ENCODE results near the gene CHI3L1.

Gene CHI3L1

DNA sequence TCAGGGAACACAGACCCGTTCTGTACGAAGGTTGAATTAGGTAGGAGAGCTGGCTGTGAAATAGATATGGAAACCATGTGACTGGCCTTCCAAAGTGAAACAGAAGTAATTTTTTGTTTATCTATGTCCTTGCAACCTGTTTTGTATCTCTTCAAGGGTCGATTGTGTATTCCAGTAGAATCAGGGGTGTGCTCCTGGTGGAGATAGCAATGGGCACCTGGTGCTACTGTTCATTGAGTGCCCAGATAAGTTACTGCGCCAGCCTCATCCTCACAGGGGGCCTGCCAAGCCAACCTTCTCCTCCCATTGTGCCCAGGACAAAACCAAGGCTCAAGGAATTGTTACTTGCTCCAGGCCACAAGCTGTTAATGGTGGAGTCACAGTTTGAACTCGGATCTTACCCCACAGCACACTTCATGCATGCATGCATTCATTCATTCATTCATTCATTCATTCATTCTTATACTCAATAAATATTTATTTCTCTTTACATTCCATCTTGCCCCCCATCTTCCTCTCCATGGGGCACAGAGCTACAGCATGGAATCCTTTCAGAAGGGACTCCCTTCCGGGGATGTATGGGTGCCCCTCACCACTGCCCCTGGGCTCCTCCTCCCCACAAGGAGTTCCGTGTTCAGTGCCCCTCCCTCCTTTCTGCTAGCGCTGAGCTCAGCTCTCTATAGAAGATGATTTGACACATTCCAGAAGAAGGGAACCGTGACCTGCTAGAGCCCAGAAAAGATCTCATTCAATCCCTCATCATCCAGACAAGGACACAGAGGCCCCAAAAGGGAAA is 34.9 kb downstream of the CHI3L1 start:
- no peak for DNase-seq (ENCODE audit: low read depth in 3 of 3)

DNA sequence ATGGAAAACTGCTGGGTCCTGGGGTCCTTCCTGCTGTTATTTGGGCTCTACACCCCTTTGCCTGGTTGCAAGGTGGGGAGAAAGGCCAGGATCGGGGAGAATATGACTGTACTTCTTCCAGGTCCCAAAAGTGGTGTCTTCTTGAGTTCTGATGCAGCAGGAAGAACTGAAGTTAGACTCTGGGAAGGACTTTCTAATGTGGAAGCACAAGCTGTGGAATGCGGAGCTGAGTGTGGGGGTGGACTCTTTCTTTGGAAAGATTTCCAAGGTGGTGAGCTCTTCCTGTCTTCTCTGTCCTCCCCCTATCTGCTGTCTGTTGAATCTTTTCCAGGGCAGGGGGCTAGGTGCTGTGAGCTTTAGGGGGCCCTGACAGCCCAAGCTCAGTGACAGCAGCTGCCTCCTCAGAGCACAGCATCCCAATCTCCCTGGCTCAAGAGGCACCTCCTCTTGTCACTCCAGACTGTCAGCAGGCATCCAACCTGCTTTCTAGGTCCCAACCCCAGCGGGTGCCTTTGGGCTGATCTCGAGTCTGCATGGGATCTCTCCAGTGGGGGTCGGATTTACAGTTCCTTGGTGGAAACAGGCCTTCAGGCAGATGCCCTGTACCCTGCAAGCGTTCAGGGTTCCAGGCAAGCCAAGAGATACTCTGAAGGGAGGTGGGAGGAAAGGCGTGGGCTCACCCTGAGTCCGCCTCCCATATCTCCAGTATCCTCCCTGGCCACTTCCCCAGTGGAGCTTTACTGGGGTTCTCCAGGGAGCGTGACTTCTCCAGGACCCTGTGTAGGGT is 35.8 kb downstream of the CHI3L1 start:
- DNase-seq (ENCODE audit: low read depth in 3 of 3) = no peak

DNA sequence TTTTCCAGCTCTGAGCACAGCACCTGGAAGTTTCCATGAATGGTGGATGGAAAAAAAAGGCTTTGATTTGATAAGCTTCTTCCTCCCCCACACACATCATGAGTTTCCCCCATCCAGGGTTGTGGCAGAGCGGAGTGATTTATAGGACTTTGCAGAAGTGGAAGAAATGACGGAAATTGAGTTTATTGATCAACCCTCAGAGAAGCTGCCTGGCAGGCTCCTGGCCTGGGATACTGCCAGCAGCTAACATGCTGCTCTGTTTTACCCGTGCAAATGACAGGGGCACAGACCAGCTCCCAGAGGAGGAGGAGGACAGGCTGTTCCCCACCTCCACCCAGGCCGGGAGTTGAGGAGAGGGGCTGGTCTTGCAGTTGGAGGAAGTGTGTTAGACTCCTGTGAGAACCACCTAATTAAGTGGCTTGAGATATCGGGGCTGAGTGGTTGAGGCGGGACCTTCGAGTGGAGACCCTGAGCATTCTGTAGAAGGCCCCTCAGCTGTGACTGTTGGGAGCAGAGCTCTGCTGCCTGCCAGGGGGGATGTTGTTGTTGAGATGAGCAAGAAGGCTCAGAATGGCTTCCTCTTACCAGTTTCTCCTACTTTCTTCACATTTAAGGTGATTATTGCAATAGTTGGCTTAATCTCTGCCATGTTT is 37.2 kb downstream of the CHI3L1 start:
- no peak for DNase-seq (ENCODE audit: low read depth in 3 of 3)

DNA sequence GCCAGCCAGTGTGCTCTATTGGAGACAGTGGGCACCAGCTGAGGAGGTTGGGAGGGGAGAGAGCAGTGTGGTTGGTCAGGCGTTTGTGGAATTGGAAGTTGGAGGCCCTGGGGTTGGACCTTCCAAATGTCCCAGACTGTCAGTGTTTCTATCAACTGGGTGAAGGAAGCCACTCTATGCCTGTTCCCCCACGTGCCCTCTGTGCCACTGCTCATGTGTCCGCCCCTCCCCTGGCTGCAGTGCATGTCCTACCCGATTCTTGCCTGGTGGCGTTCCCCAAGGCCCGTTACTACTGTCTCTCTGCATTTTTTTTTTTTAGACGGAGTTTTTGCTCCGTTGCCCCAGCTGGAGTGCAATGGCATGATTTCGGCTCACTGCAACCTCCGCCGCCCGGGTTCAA is 37.9 kb downstream of the CHI3L1 start:
- DNase-seq (ENCODE audit: low read depth in 3 of 3) = no peak

DNA sequence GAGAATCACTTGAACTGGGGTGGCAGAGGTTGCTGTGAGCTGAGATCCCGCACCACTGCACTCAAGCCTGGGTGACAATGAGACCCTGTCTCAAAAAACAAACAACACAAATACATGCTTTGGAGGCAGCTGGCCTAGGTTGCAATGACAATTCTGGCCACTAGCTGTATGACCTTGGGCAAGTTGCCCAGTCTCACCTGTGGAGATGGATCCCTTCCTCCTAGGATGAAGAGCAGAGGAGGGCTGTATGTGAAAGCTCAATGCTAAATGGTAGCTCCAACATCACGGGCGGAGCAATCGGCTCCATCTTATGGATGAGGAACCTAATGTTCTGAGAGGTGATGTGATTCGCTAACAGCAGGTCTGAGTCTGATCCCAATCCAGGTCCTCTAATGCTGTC is 38.4 kb downstream of the CHI3L1 start:
- DNase-seq (ENCODE audit: low read depth in 3 of 3) = no peak

DNA sequence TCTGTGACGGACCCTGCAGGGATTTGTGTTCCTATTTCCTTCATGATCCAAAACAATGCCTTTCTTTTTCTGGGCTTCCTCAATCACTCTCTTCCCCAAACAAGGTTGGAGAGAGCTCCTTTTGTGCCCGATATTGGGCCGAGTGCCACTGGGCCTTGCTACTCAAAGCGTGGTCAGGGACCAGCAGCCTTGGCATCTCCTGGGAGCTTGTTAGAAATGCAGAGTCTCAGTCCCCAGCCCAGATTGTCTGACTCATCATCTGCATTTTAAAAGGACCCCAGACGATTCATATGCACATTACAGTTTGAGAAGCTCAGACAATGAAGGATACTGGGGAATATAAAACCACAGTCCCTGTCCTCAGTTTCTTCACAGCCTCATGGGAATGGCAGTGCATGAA is 39.1 kb downstream of the CHI3L1 start:
- no peak for DNase-seq (ENCODE audit: low read depth in 3 of 3)

DNA sequence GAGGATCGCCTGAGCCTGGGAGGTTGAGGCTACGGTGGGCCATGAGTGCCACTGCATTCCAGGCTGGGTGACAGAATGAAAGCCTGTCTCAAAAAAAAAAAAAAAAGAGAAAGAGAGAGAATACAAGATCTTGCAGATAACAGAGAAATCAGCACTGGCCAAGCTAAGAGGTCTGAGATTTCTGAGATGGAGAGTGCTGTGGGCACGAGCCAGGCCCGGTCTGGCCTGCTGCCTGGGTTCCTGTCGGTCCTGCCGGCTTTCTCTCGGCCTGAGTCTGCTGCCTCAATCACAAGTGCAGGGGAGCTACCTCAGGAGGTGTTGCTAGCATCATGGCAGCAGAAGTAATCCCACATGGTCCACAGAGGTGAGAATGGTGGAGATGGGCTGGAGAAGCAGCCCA is 40.0 kb downstream of the CHI3L1 start:
- DNase-seq (ENCODE audit: low read depth in 3 of 3) = no peak

DNA sequence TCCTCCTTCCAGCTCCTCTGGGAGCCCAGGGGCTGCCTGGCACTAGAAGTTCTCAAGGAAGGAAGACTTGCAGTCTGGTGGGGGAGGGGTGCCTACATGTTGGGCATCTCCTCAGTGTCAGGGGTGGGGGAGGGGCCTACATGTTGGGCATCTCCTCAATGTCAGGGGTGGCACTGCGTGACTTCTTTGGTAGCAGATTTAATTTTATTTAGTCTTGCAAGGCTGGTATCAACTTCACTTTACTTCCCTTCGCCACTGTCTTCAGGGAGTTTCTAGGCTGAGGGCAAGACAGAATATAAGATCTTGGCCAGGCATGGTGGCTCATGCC is 40.5 kb downstream of the CHI3L1 start:
- DNase-seq (ENCODE audit: low read depth in 3 of 3) = no peak

DNA sequence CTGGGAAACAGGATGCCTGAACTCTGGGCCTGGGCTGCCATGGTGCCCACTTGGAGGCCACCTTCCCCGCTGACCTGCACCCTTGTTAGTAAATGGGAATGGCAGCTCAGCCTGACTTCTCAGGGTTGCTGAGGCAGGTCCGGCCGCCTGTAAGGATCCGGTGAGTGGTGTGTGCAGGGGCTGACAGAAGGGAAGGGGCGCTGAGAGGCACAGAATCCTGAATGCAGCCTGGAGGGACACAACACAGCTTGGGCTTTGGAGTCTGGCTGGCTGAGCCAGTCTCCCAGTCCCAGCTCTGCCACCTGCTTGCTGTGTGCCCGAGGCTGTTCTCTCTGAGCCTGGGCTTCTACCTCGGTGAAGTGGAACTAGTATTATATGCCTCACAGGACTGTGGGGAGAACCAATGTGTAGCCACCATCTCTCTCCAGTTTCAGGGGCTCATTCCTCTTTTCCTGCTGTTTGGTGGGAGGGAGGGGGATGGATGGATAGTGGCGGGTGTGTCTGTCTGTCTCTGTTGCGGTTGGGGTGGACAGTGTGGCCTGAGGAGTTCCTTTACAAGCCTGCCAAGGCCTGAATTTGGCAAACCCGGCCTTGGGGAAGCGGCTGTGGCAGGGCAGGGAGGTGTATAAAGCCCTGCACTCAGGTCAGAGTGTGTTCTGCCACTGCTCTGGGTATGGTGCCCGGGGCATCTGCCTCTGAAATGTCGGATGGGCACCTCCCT is 41.0 kb downstream of the CHI3L1 start:
- no peak for DNase-seq (ENCODE audit: low read depth in 3 of 3)

DNA sequence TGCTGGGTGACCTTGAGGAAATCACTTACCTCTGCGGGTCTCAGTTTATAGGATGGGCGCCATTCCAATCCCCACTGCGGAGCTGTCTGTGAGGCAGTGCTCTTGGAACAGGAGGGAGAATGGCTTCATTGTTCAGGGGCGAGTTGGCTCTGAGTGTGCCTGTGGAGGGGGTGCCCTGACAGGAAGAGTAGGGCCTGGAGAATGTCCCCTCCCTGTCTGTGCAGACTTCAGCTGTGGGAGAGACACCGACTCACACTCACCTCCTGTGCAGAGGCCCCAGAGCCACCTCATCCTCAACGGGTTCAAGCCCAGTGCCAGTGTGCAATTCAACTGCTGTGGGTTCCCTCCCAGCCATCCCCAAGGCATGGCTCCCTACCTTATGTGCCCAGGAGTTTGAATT is 41.8 kb downstream of the CHI3L1 start:
- DNase-seq (ENCODE audit: low read depth in 3 of 3) = no peak

DNA sequence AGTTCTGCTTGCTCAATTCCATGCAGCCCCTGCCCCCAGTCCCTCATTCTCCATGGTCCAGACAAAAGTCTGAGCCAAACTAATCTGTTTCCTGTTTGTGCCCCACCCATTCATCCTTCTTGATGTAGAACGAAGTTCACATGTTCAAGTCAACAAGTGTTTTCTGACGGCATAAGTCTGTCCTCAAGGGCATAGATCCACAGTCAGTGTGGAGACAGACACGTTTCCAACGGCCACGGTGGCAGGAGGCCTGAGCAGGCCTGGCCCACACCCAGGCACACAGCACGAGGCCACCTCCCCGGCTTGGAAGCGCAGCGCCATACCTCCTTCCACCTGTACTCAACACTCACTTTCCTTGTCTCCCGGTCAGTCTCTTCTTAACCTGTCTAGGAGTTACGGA is 42.9 kb downstream of the CHI3L1 start:
- DNase-seq (ENCODE audit: low read depth in 3 of 3) = no peak

DNA sequence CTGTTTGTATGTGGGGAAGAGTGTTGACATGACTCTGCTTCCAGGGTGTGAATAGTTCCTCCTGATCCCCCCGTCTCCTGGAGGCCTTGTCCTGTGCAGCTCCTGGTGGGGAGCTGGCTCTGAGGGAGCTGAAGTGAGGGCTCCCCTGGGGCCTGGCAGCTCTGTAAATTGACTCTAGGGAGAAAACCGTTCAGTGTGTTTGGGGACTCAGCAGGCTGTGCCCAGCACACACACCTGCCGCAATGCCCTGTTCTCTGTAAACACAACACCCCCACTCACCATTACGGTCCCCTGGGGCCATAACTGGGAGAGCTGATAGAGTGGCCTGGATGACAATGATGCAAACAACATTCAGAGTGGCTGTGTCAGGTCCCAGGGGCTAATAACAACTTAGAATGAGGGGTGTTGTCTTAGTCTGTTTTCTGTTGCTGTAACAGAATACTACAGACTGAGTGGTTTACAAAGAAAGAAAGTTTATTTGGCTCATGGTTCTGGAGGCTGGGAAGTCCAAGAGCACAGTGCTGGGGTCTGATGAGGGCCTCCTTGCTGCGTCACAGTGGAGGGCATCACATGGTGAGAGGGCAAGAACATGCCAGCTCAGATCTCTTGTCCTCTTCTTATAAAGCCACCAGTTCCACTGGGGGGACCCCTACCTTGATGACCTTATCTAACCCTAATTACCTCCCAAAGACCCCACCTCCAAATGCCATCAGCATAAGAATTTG is 43.7 kb downstream of the CHI3L1 start:
- no peak for DNase-seq (ENCODE audit: low read depth in 3 of 3)

DNA sequence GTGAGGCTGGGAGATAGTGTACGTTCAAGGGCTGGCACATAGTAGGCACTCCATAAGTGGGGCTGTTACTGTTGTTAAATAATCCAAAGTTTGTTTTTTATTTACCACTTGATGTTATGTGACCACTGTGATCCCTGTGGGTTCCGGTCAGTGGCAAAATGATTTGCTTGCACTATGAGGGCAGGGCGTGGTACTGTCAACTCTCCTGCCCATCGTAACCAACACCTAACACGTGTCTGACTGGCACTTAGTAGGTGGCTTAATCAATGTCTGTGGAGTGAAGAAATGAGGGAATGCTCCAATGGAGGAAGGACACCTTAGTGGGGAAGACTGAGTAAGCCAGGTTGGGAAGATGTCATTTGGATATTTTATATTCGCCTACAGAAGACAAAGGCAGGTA is 44.4 kb downstream of the CHI3L1 start:
- DNase-seq (ENCODE audit: low read depth in 3 of 3) = no peak

DNA sequence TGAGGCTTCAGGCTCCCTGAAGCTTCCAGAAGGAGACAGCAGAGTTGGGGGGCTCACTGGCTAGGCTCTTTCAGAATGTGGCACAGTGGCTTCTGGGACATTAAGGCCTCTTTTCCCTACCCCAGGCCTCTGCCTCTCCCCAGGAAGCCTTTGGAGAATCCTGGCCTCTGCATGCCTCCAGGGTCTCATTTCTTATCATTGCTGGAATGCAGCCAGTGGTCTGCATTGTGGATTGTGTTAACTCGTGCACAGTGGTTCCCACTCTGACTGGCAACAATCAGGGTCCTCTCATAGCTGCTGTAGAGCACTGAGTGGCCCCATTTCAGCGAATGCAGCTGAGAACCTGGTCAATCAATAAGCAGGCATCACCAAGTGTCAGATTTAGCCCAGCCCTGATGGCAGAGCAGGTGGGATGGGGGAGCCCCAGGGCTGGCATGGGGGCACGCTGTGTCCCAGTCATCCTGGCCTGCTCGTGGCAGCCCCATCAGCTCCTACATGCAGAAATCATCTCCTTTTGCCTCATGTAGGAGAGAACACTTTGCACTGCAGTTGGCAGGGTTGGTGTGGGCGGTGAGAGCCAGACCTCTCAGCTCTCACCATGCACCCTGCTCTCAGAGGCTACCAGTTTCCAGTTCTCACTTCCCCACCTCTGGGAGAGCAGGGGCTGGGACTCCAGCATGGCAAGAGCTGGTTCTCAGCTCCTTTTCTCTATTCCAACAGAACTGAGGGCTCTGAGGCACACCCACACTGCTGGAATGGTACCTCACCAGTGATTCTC is 45.6 kb downstream of the CHI3L1 start:
- no peak for DNase-seq (ENCODE audit: low read depth in 3 of 3)

DNA sequence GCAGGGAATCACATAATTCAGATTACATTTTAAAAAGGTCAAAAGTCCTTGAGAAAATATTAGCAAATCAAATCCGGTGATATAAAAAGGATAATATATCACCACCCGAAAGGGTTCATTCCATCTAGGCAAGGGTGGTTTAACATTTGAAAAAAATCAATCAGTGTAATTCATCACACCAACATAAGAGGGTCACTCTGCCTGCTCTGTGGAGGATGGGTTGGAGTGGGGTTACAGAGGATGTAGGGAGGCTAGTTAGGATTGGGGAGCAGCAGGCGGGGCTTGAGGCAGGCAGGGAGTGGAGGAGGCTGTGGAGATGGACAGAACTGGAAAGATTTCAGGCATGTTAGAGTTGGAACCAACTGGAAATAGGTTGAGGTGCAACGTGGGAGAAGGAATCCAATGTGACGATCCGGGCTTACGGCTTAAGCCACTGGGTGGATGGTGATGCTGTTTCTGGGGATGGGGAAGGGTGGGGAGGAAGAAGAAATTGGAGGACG is 46.5 kb downstream of the CHI3L1 start:
- DNase-seq (ENCODE audit: low read depth in 3 of 3) = no peak

DNA sequence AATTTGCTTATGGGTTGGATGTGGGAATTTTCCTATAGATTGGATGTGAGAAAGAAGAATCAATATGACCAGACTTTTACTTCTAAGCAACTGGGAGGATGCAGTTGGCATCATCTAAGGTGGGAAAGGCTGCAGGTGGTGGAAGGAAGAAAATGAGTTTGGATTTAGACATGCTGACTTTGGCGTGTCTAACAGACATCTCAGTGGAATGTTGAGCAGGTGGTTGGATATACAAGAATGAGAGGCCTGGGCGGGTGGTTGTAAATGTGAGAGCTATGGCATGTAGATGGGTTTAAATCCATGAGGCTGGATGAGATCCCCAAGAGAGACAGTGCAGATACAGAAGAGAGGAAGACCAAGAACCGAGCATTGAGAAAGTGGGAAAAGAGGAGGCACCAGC is 48.4 kb downstream of the CHI3L1 start:
- no peak for DNase-seq (ENCODE audit: low read depth in 3 of 3)

DNA sequence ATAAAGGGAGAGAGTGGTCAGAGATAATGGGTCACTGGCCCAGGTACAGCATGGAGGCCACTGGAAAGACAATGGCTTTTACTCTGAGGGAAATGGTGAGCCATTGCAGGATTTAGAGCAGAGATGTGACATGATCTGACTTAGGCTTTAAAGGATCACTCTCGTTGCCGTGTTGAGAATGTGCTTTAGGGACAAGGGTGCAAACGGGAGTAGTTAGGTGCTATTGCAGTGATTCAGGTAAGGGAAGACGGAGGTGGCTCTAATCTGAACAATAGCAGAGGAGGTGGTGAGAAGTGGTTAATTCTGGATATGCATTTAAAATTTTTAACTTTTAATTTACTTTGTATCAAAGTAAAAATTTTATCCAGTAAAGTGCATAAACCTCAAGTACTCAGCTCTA is 49.2 kb downstream of the CHI3L1 start:
- no peak for DNase-seq (ENCODE audit: low read depth in 3 of 3)

DNA sequence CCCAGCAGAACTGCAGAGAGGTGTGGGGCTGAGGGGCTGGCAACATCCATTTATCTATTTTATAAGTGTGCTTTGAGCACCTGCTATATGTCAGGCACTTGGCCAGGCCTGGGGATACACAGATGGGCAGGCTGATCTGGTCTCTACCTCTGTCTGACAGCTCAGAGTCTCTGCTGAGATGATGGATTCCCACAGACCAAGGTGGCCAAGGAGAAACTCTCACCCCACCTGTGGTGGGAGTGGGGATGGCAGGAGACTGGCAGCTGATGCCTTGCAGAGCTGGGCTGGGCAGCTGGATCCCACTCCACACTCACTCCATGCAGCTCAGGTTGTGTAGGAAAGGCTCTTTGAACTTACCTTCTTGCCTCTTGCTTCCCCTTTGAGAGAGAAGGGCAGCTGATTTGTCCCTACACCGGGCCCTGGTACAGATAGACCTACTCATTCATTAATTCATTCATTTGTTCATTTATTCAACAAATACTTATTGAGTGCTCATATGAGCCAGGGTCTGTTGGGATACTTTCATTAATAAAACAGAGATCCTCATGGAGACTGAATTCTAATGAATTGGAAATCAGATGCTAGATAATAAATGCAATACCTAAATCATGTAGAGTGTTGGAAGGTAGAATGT is 50.0 kb downstream of the CHI3L1 start:
- DNase-seq (ENCODE audit: low read depth in 3 of 3) = no peak

DNA sequence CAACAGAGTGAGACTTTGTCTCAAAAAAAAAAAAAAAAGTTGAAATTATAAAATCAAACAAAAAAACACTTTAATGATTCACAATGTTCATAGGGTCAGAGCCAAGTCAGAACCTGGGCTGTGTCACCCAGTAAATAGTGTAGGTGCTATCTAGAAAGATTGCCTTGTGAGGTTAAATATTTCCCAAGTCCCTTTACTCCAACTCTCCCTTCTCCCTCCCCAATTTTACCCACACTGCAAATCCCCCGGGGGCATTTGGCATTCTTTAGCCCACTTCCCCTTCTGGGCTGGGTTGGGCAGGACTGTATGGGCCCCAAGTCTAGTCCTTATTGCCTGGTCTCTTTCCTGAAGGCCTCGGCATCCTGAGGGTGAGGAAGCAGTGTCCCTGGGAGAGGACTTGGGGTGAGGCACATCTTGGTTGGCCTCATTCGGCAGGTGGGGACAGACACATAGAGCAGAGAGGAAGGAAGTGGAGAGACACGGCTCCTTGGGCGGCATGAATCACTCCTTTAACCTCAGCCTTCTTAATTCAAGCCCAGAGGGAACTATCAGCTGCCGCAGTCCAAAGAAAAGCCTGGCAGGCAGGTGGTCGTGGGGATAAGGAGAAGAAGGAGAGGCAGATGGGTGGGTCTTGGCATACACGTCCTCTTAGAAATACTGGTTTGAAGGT is 50.7 kb downstream of the CHI3L1 start:
- DNase-seq (ENCODE audit: low read depth in 3 of 3) = no peak
